IPS-18c (cell line): ENCODE data around the gene HTRA1.

Experiments used
- H3K4me3 ChIP-seq: 2 replicates; pipeline ENCODE4 v1.7.0; 2013; ENCODE audit warnings: low read depth, mild to moderate bottlenecking, low read length, moderate library complexity; ENCODE audit not compliant: insufficient read depth
- H3K9me3 ChIP-seq: one replicate; pipeline ENCODE4 v1.6.1; 2013; ENCODE audit warnings: mild to moderate bottlenecking, low read length, moderate library complexity; ENCODE audit not compliant: control insufficient read depth, insufficient read depth

HTRA1 gene

GRCh38 chr10:122499012-122499411, 37.7 kb downstream of the HTRA1 start:
- no peak overlapping the region for H3K4me3 ChIP-seq
- H3K9me3 ChIP-seq = no peaks in the 10 kb centered on the region

- no peak overlapping the region for H3K4me3 ChIP-seq
- no peaks in the 10 kb centered on the region for H3K9me3 ChIP-seq
Observed at GRCh38 chr10:122499491-122499941, 38.2 kb downstream of the HTRA1 start.

GRCh38 chr10:122500194-122500593, 38.8 kb downstream of the HTRA1 start:
- H3K9me3 ChIP-seq = no peaks in the 10 kb centered on the region
- H3K4me3 ChIP-seq = no peak overlapping the region

DNA sequence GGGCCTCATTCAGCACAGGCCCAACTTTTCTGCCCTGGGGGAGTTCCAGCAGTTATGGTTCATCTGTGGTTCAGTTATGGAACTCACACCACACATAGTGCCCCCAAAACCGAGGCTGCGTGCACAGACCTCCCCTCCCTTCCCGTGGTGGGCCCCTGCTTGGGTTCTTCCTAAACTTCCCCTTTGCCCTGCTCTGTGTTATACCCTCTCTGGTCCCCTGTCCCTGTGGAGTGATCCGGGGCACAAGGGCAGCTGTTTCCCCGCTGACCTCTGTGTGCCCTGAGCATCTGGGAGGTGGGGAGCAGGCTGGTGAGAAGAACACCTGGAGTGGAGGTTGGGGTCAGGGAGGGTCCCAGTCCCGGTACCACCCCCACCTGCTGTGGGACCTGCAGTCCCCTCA, 39.4 kb downstream of the HTRA1 start:
- no peaks in the 10 kb centered on the region for H3K9me3 ChIP-seq
- H3K4me3 ChIP-seq = no peak overlapping the region

- no peak overlapping the region for H3K4me3 ChIP-seq
Observed at GRCh38 chr10:122503012-122503411, 41.7 kb downstream of the HTRA1 start.

DNA sequence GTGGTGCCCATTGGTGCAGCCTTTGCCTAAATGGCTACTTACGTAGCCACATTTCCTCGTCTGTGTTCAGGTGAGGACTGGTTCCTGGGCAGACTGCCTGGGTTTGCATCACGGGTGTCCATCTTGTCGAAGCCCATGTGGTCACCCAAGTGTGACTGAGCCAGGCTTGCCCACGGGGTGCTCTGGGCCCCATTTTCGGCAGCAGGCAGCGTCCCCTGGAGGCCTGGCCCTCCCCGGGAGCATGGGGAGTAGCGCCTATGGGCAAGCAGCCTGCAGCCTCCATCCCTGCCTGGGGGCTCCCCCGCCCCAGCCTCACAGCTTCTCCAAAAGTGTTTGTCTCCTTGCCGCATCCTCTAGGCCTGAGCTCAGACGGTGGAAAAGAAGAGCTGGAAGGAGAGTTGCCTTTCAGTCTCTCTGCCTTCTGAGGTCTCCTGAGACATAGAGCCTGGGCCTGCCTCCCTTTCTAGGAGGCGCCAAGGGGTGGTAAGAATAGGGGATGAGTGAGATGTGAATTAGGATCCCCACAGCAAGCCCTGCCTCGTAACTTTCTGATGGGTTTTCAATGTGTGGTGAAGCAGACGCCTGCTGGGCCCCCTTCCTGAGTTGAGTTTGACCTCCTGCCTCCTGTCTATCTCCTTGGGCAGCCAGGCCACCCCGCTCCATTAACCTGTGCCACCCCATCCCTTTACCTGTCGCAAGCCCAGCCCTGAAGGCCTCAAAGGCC, 42.7 kb downstream of the HTRA1 start:
- H3K4me3 ChIP-seq = no peak overlapping the region

More at GRCh38 chr10:122503012-122503411, 41.7 kb downstream of the HTRA1 start:
- no peaks in the 10 kb centered on the region for H3K9me3 ChIP-seq

DNA sequence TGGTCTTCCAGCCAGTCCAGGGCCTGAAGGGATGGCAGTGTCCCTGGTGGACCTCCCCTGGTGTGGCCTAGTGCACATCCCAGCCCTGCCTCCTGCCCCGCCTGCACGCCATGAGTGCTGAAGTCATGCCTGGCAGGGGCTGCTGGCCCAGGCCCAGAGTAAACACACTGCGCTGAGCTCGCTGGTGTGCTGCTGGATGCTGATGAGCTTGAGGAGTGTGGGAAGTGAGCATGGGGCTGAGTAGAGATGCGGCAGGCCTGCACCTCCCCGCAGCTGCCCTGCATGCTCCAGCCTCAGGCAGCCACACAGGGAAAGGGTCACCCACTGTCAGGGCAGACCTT, 43.2 kb downstream of the HTRA1 start:
- H3K9me3 ChIP-seq = no peaks in the 10 kb centered on the region
- no peak overlapping the region for H3K4me3 ChIP-seq

More for the DNA sequence above, 42.7 kb downstream of the HTRA1 start:
- no peaks in the 10 kb centered on the region for H3K9me3 ChIP-seq

DNA sequence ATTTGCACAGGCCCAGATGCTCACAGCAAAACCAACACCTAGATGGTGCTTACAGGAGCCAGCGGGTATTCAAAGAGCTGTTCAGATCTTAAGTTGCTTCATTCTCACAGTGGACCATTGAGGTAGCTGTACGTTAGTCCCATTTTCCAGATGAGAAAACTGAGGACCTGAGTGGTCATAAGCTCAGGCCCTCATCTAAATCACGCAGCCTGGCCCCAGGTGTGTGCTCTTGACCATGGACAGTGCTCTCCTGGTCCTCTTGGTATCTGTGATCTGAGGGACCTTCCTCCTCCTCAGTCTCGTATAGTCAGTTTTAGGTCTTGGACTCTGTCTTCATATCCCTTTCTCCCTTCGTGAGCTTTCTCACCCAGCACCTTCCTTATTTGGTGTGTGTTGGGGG, 43.7 kb downstream of the HTRA1 start:
- Histone ChIP-seq H3K4me3 (no peak overlapping the region), H3K9me3 (no peaks in the 10 kb centered on the region)

DNA sequence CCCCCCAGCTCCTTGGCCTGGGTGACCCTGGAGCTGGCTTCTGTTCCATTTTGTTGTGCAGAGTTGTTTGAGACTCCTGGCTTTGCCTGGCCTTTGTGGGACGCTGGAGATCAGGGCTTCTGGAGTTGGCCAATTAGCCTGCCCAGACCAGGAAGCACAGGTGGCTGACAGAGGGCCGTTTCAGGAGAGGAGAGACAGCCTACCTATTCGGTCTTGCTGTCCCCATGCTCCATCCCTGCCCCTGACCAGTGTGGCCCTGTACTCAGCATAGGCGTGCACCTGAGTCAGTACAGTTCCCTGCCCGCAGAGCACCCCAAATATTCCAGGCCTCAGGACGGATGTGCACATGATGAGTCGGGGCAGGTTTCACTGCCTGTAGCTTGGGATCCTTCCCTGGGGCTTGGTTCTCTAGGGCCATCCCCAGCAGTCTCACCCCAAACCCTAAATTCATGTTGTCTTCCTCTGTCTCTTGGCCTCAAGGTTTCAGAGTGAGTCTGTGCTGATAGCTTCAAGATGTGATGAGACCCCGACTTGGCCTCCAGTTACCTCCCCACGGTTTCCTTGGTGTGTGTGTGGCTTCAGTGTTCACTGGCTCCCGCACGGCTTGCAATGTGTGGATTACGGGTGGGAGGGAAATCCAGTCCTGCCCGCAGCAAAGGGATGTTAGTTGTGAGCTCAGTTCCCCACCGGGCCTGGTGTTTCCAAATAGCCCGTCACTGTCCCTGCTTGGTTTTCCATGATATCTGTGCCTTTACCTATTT, 44.7 kb downstream of the HTRA1 start:
- Histone ChIP-seq H3K9me3 (no peaks in the 10 kb centered on the region), H3K4me3 (no peak overlapping the region)

GRCh38 chr10:122507616-122508015, 46.3 kb downstream of the HTRA1 start:
- H3K4me3 ChIP-seq = no peak overlapping the region
- H3K9me3 ChIP-seq = no peaks in the 10 kb centered on the region

- no peaks in the 10 kb centered on the region for H3K9me3 ChIP-seq
- no peak overlapping the region for H3K4me3 ChIP-seq
Observed at GRCh38 chr10:122508021-122508420, 46.7 kb downstream of the HTRA1 start.

DNA sequence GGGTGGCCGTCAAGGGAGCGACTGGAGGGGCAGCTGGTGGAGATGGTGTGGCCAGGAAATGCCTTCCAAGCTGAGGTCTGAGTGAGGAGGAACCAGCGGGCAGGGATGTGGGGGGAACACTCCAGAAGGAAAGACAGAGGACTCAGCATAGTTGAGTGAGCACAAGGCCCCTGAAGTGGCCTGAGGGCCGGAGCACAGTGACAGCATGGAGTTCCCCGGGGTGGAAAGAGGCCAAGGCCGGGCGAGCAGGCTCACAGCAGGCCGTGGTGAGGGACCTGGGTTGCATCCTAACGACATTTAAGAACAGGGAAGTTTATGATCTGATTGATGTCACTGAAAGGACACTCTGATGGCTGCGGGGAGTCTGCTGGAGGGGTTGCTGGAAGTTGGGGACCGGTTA, 48.0 kb downstream of the HTRA1 start:
- Histone ChIP-seq H3K9me3 (no peaks in the 10 kb centered on the region), H3K4me3 (no peak overlapping the region)

DNA sequence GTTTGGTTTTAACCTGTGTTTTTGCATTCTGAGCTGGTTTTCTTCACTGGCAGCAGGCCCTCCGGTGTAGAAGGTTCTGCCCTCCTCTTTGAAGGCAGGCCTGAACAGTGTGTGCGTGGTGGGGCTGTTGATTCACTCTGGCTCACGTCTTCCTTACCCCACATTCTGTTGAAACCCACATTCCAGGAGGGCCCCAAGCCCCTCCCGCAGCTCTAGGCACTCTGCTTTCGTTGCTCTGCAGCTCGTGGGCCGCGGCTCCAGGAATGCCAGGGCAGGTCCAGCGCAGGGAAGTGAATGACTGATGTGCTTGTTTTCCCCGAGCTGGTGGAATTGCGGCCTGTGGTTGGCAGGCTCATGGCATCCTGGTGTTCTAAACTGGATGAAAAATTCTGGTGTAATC, 49.0 kb downstream of the HTRA1 start:
- H3K4me3 ChIP-seq = no peak overlapping the region
- no peaks in the 10 kb centered on the region for H3K9me3 ChIP-seq

DNA sequence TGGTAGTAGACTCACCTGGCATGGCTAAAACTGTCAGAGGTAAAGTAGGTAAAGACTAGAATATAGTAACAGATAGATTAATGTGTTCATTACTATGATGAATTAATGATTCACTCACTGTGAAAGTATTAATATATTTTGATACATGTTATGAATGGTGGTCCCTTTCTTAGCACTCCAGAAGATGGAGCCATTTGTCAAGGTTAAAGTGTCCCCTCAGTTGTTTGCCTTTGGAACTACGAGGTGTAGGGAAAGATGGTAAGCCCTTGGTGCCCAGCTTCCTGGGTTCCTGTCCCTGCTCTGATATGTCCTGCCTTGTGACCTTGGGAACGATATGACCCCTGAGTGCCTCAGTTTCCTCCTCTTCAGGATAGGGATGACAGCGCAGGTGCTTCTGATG, 49.4 kb downstream of the HTRA1 start:
- H3K9me3 ChIP-seq = no peaks in the 10 kb centered on the region
- no peak overlapping the region for H3K4me3 ChIP-seq

- Histone ChIP-seq H3K9me3 (no peaks in the 10 kb centered on the region), H3K4me3 (no peak overlapping the region)
Observed at GRCh38 chr10:122513053-122513452, 51.7 kb downstream of the HTRA1 start.

DNA sequence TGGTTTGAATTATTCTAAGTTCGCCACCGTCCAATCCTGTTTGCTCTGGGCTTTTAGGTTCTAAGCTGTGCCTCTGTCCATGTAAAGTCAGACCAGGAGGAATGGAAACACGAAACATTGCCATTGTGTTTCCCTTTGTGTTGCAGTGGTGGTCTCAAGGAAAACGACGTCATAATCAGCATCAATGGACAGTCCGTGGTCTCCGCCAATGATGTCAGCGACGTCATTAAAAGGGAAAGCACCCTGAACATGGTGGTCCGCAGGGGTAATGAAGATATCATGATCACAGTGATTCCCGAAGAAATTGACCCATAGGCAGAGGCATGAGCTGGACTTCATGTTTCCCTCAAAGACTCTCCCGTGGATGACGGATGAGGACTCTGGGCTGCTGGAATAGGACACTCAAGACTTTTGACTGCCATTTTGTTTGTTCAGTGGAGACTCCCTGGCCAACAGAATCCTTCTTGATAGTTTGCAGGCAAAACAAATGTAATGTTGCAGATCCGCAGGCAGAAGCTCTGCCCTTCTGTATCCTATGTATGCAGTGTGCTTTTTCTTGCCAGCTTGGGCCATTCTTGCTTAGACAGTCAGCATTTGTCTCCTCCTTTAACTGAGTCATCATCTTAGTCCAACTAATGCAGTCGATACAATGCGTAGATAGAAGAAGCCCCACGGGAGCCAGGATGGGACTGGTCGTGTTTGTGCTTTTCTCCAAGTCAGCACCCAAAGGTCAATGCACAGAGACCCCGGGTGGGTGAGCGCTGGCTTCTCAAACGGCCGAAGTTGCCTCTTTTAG, 52.9 kb downstream of the HTRA1 start:
- H3K9me3 ChIP-seq = no peaks in the 10 kb centered on the region
- H3K4me3 ChIP-seq = no peak overlapping the region

DNA sequence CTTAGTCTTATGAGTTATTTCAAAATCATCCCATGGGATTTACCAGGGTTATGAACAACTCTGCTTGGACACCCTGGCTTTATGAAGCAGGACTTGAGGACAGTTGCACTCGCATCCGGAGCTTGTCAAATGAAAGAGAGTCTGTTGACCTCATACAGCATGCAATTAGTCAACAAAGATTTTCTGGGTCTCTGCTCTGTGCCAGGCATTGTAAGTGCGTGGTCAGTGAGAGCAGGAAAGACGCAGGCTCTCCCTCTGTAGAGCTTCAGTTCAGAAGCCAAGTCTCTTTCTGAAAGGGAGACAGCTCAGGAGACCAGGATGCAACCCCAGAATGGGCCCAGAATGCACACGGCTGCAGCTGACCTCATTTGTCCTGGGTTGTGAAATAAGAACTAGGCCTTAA, 53.7 kb downstream of the HTRA1 start:
- H3K9me3 ChIP-seq = no peaks in the 10 kb centered on the region

More for the DNA sequence above, 53.7 kb downstream of the HTRA1 start:
- no peak overlapping the region for H3K4me3 ChIP-seq
